Measurements from ENCODE around the gene NTRK3. TPM values are rescaled to one million over a fixed set of nuclear protein-coding genes. Genes with fewer than 3 reads are reported as not detected.

NTRK3 gene
- polyA plus RNA-seq (2012; ENCODE audit: insufficient read length, low read depth), result not detected

DNA sequence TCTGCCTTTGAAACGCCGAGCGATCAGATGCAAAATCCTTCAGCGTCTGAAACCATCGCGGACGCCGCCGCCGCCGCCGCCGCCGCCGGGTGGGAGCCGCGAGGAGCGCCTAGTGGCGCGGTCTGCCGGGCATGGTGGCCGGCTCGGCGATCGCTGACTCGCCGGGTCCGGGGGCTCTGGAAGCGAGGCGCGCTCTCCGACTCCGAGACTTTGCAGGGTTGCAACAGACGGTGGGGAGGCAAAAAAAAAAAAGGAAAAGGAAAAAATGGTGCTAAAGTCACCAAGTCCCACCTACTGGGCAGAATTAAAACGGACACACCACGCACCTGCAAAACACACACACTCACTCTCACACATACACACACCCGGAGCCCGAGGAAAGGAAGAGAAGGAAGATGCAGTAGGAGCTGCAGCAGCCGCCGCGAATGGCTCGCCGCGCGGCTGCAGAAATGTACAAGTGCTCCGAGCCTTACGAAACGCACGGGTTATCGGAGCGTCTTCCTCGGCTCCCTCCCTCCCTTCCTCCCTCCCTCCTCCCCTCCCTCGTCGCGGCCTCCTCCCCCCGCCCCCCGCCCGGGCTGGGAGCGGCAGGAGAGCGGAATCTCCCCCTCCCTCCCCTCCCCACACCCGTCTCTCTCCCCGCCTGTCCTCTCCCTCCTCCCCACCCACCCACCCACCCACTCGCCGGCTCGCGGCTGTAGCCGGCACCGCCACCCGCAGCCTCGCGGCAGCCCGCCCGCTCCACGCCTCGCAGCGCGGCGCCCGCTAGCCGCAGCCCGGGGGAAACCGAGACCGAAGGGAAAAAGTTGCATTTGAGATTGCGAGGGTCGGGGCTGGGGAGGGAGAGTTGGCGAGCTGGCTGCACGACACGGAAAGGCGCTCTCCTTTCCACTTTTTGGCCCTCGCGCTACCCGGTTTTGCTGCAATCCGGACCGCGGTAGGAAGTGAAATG lies at the start of gene NTRK3:
NTRK3 (minus strand) TSS at position 461 of the 952 bp plus-strand sequence. CDS start 586 bp downstream, outside the sequence.
- TF ChIP-seq, protein P1, sequence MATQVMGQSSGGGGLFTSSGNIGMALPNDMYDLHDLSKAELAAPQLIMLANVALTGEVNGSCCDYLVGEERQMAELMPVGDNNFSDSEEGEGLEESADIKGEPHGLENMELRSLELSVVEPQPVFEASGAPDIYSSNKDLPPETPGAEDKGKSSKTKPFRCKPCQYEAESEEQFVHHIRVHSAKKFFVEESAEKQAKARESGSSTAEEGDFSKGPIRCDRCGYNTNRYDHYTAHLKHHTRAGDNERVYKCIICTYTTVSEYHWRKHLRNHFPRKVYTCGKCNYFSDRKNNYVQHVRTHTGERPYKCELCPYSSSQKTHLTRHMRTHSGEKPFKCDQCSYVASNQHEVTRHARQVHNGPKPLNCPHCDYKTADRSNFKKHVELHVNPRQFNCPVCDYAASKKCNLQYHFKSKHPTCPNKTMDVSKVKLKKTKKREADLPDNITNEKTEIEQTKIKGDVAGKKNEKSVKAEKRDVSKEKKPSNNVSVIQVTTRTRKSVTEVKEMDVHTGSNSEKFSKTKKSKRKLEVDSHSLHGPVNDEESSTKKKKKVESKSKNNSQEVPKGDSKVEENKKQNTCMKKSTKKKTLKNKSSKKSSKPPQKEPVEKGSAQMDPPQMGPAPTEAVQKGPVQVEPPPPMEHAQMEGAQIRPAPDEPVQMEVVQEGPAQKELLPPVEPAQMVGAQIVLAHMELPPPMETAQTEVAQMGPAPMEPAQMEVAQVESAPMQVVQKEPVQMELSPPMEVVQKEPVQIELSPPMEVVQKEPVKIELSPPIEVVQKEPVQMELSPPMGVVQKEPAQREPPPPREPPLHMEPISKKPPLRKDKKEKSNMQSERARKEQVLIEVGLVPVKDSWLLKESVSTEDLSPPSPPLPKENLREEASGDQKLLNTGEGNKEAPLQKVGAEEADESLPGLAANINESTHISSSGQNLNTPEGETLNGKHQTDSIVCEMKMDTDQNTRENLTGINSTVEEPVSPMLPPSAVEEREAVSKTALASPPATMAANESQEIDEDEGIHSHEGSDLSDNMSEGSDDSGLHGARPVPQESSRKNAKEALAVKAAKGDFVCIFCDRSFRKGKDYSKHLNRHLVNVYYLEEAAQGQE (IDR thresholded peaks at IDR 0.05; ENCODE audit: insufficient read depth in 1 of 2, low read depth in 2 of 2, low read length in 2 of 2), result no peak

DNA sequence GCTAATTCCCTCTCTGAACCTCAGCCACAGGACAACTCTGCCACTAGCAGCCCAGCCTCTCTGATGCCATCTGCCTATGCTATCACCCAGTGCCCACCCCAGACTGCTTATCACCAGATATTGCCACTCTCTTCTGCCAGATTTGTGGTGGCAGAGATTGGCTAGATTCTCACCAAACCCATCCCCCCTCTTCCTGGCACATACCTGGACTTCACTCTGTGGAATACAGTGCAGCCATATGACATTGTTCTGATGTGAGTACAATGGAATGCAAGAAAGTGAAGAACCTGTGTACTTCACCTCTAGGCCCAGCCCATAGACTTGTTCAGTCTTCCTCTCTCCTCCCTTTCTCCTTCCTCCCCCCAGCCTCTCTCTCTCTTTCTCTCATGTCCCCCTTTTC lies 46.9 kb upstream of the NTRK3 start:
- TF ChIP-seq FOXP2 (optimal IDR thresholded peaks at IDR 0.05; ENCODE audit: borderline replicate concordance, extremely low read depth, extremely low read length, insufficient read depth) (no peak), TAF1 (IDR thresholded peaks at IDR 0.05; ENCODE audit: borderline replicate concordance, insufficient read depth, low read length) (no peak), SIN3A (IDR thresholded peaks at IDR 0.05; ENCODE audit: borderline replicate concordance, insufficient read depth, low read length) (no peak), POLR2AphosphoS5 (IDR thresholded peaks at IDR 0.05; ENCODE audit: low read depth, low read length) (no peak)
- TF ChIP-seq, protein P1 (IDR thresholded peaks at IDR 0.05; ENCODE audit: insufficient read depth in 1 of 2, low read depth in 2 of 2, low read length in 2 of 2), result no peak

GRCh38 chr15:88302373-88302772 lies 45.8 kb upstream of the NTRK3 start:
- TF ChIP-seq, protein P1 (IDR thresholded peaks at IDR 0.05; ENCODE audit: insufficient read depth in 1 of 2, low read depth in 2 of 2, low read length in 2 of 2), result no peak
- TF ChIP-seq POLR2AphosphoS5 (IDR thresholded peaks at IDR 0.05; ENCODE audit: low read depth, low read length), result no peak
- no peak for TF ChIP-seq TAF1 (IDR thresholded peaks at IDR 0.05; ENCODE audit: borderline replicate concordance, insufficient read depth, low read length)

- TF ChIP-seq, protein P1 (IDR thresholded peaks at IDR 0.05; ENCODE audit: insufficient read depth in 1 of 2, low read depth in 2 of 2, low read length in 2 of 2), result no peak
- no peak for TF ChIP-seq FOXP2 (optimal IDR thresholded peaks at IDR 0.05; ENCODE audit: borderline replicate concordance, extremely low read depth, extremely low read length, insufficient read depth)
- no peak for TF ChIP-seq TAF1 (IDR thresholded peaks at IDR 0.05; ENCODE audit: borderline replicate concordance, insufficient read depth, low read length)
- no peak for TF ChIP-seq SIN3A (IDR thresholded peaks at IDR 0.05; ENCODE audit: borderline replicate concordance, insufficient read depth, low read length)
- no peak for TF ChIP-seq POLR2AphosphoS5 (IDR thresholded peaks at IDR 0.05; ENCODE audit: low read depth, low read length)
These were observed 44.8 kb upstream of the NTRK3 start for GRCh38 chr15:88301311-88301710.

Data from PFSK-1 (cell line).